GM12878 (cell line): ENCODE measurements around the gene ZNF668. TPM values are rescaled to one million over a fixed set of nuclear protein-coding genes. Genes with fewer than 3 reads are reported as not detected.

ENCODE experiments used
- ATAC-seq: fragments of 200-7000 bp; cut with Tn5 transposase; 3 replicates; pipeline ENCODE4 v1.9.1; 2020; ENCODE audit warnings: mild to moderate bottlenecking, moderate library complexity
- BruUV-seq: library from RNA; stranded (reverse); fragments of 400-500 nt; replicated peaks from 2 replicates; lab custom pipeline; 2021; lab: Mats Ljungman, UMichigan
- CTCF ChIA-PET: fragments of 300-600 bp; sonication (Branson Sonifier 250); formaldehyde crosslinking; extraction: SDS; loops from one replicate; lab custom pipeline; 2021; ENCODE audit warnings: inconsistent platforms; lab: Yijun Ruan, JAX
- POLR2A ChIA-PET: fragments of 350-600 bp; formaldehyde crosslinking; extraction: SDS; loops from one replicate; lab custom pipeline; 2021; ENCODE audit warnings: inconsistent platforms; lab: Charles Lee
- RAD21 ChIA-PET: fragments of 300-600 bp; sonication (Branson Sonifier 250); formaldehyde crosslinking; loops from one replicate; lab custom pipeline; 2023; ENCODE audit warnings: antibody characterized with exemption; ENCODE audit not compliant: unreplicated experiment; lab: Charles Lee
- SMC1A ChIA-PET: fragments of 300-600 bp; sonication (Branson Sonifier 250); formaldehyde crosslinking; loops from one replicate; lab custom pipeline; 2023; ENCODE audit not compliant: unreplicated experiment, uncharacterized antibody; lab: Charles Lee
- DNase-seq: peaks from one replicate; pipeline ENCODE4 v3.0.0-alpha.2; 2011; ENCODE audit warnings: low read depth, low spot score
- FAIRE-seq: peaks from 3 replicates; lab custom pipeline; 2011; peaks lifted over from hg19 to GRCh38; lab: Jason Lieb, UNC
- H2AFZ ChIP-seq: 2 replicates; pipeline ENCODE4 v1.6.0; 2011; ENCODE audit warnings: low read depth, low read length, control low read depth; ENCODE audit not compliant: control insufficient read depth
- H3K27ac ChIP-seq: 2 replicates; pipeline ENCODE4 v1.5.1; 2011; ENCODE audit warnings: control low read depth; ENCODE audit not compliant: control insufficient read depth, insufficient read depth
- H3K27me3 ChIP-seq, 2 experiments: replicated peaks in 1 of 2; 2 replicates each; pipeline versions ENCODE4 v1.6.0 to v1.6.1; 2011; ENCODE audit warnings: low read length in 1 of 2; ENCODE audit not compliant: control insufficient read depth in 2 of 2, insufficient read depth in 2 of 2
- H3K36me3 ChIP-seq, 2 experiments: 2 replicates each; pipeline ENCODE4 v1.5.1; 2011; ENCODE audit warnings: low read length in 1 of 2; ENCODE audit not compliant: control insufficient read depth in 2 of 2, insufficient read depth in 2 of 2
- H3K4me1 ChIP-seq: 2 replicates; pipeline ENCODE4 v1.6.1; 2011; ENCODE audit warnings: mild to moderate bottlenecking, low read length, moderate library complexity, mixed read lengths; ENCODE audit not compliant: control insufficient read depth, insufficient read depth
- H3K4me2 ChIP-seq: 2 replicates; pipeline ENCODE4 v1.6.0; 2011; ENCODE audit warnings: control low read depth; ENCODE audit not compliant: control insufficient read depth, insufficient read depth
- H3K4me3 ChIP-seq: fragments of 200-600 bp; sonication (generic); 2 replicates; pipeline ENCODE4 v1.5.1; 2016
- H3K79me2 ChIP-seq: 2 replicates; pipeline ENCODE4 v1.6.0; 2011; ENCODE audit warnings: low read length; ENCODE audit not compliant: control insufficient read depth, insufficient read depth
- H3K9ac ChIP-seq: 2 replicates; pipeline ENCODE4 v1.8.0; 2011; ENCODE audit warnings: low read length, control low read depth, mixed read lengths; ENCODE audit not compliant: control insufficient read depth, insufficient read depth
- H3K9me3 ChIP-seq: replicated peaks from 3 replicates; pipeline ENCODE4 v1.5.1; 2011; ENCODE audit warnings: mild to moderate bottlenecking, low read length; ENCODE audit not compliant: control insufficient read depth, insufficient read depth
- H4K20me1 ChIP-seq: 2 replicates; pipeline ENCODE4 v1.6.0; 2011; ENCODE audit not compliant: control insufficient read depth, insufficient read depth
- EP300 ChIP-seq, 2 experiments: fragments of 150-350 bp in 1 of 2; IDR thresholded peaks; 2 replicates each; pipeline ENCODE4 v1.6.1; 2011 to 2012; ENCODE audit warnings: low read depth in 2 of 2, low read length in 2 of 2, borderline replicate concordance in 1 of 2, improper control_type of control experiment in 1 of 2, inconsistent platforms in 1 of 2; ENCODE audit not compliant: control insufficient read depth in 1 of 2
- KDM1A ChIP-seq: fragments of 200-600 bp; sonication (generic); IDR thresholded peaks from 2 replicates; pipeline ENCODE4 v1.6.1; 2016; ENCODE audit warnings: borderline replicate concordance
- LARP7 ChIP-seq: fragments of 450-650 bp; IDR thresholded peaks from 2 replicates; pipeline ENCODE4 v1.6.1; 2017; ENCODE audit warnings: mild to moderate bottlenecking
- MEF2A ChIP-seq: IDR thresholded peaks from 2 replicates; pipeline ENCODE4 v1.6.1; 2011; ENCODE audit warnings: low read depth, mild to moderate bottlenecking, low read length, moderate library complexity; ENCODE audit not compliant: insufficient read depth
- MYB ChIP-seq: fragments of 150-350 bp; IDR thresholded peaks from 2 replicates; pipeline ENCODE4 v1.6.1; 2014; ENCODE audit warnings: mild to moderate bottlenecking, low read depth, low read length, borderline replicate concordance
- RBBP5 ChIP-seq: fragments of 200-600 bp; sonication (generic); conservative IDR thresholded peaks from 2 replicates; pipeline ENCODE4 v1.6.1; 2016
- TARDBP ChIP-seq: IDR thresholded peaks from 2 replicates; pipeline ENCODE4 v1.6.1; 2016; ENCODE audit warnings: borderline replicate concordance
- TCF3 ChIP-seq: IDR thresholded peaks from 2 replicates; pipeline ENCODE4 v1.6.1; 2012; ENCODE audit warnings: low read depth, mild to moderate bottlenecking, low read length, borderline replicate concordance; ENCODE audit not compliant: insufficient read depth
- WRNIP1 ChIP-seq: IDR thresholded peaks from 2 replicates; pipeline ENCODE4 v1.6.1; 2011; ENCODE audit warnings: low read depth, low read length, improper control_type of control experiment, borderline replicate concordance
- ZNF274 ChIP-seq: IDR thresholded peaks from one replicate; pipeline ENCODE4 v1.8.0; 2011; ENCODE audit not compliant: insufficient read length, insufficient read depth
- ZNF622 ChIP-seq: fragments of 450-650 bp; IDR thresholded peaks from 2 replicates; pipeline ENCODE4 v1.6.1; 2017; ENCODE audit warnings: mild to moderate bottlenecking, inconsistent platforms
- WGBS: methylation state at CpG from one replicate; pipeline ENCODE4 v1.1.6; 2016; ENCODE audit warnings: low lambda C conversion rate; ENCODE audit not compliant: insufficient replicate concordance, insufficient coverage; ENCODE audit errors: missing lambda C conversion rate; 5-methylcytosine and 5-hydroxymethylcytosine counted together
- in situ Hi-C: fragments of 300-500 bp; cut with MboI; formaldehyde crosslinking; loops from 9 replicates; pipeline ENCODE4 v1.14.3; 2018; ENCODE audit warnings: mixed read lengths
- intact Hi-C: fragments of 100-400 bp; cut with micrococcal nuclease; formaldehyde crosslinking; loops from one replicate; pipeline ENCODE4 v1.14.2; 2022; ENCODE audit not compliant: unreplicated experiment
- polyA plus RNA-seq, 11 experiments: library from polyadenylated mRNA; depleted of rRNA in 4 of 11; unstranded in 6 of 11; stranded (reverse) in 5 of 11; fragments of >200 nt; fragmentation: Nextera tagmentation in 4 of 11; fragmentation: Illumina TruSeq in 1 of 11; extraction: Ambion mirVana in 4 of 11; extraction: Trizol in 1 of 11; gene quantifications; 1 replicate in 1 of 11; 2 replicates in 10 of 11; pipeline versions ENCODE4 v1.2.1 to v1.2.3, GENCODE V29; 2011 to 2016; ENCODE audit warnings: inconsistent platforms in 2 of 11, missing spikeins in 2 of 11, low read depth in 1 of 11
- total RNA-seq, 4 experiments: library from RNA; depleted of rRNA in 3 of 4; stranded (reverse); fragments of >200 nt in 3 of 4; fragmentation: Illumina TruSeq in 1 of 4; extraction: Trizol in 1 of 4; gene quantifications; 2 replicates each; pipeline versions ENCODE4 v1.2.1 to v1.2.3, GENCODE V29; 2013 to 2021
- TF ChIP-seq, protein P1 (sequence below): fragments of 450-650 bp; formaldehyde crosslinking; IDR thresholded peaks from 2 replicates; pipeline ENCODE4 v1.5.0; 2022; ENCODE audit warnings: mild to moderate bottlenecking, missing genetic modification characterization
- TF ChIP-seq, protein P2 (sequence below): fragments of 150-350 bp; IDR thresholded peaks from 2 replicates; pipeline ENCODE4 v1.6.1; 2014; ENCODE audit warnings: mild to moderate bottlenecking, low read depth, low read length
- TF ChIP-seq, protein P3 (sequence below): IDR thresholded peaks from 2 replicates; pipeline ENCODE4 v1.6.1; 2012; ENCODE audit warnings: mild to moderate bottlenecking, low read depth, low read length

The ZNF668 gene
- total and polyA plus RNA-seq, 10 of the 15 experiments (the other 5 are each of a cell fraction or from before 2014, with no cell fraction given): 0.05 to 20.7 (median 10.0) TPM; not detected in 1

DNA sequence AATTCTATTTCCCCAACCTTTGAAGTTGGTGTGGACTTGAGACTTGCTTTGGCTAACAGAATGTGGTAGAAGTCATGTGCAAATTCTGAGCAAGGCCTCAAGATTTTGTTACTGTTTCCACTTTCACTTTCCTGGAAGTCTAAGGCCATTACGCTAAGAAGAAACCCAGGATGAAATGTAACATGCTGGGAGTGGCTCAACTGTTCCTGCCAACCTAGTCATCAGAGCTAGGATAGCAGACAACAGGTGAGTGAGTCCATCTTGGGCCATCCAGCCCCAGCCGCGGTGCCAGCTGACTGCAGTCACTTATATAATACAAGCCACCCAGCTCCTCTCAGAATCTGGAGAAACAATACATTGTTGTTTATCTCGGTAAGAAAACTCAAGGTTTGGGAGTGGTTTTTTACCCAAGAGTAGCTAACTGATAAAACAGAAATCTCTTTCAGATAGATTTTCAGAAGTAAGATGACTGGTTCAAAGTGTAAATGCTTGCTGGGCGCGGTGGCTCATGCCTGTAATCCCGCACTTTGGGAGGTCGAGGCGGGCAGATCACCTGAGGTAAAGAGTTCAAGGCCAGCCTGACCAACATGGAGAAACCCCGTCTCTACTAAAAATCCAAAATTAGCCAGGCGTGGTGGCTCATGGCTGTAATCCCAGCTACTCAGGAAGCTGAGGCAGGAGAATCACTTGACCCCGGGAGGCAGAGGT is 51.3 kb downstream of the ZNF668 start:
- CTCF ChIA-PET: interaction anchor here (0.7 to 1.5 kb wide), 2 partner anchors 9 to 38 kb away, joined by 3 to 7 read pairs; partner anchors contain the start of gene HSD3B7
- Histone ChIP-seq H3K27ac (no peak overlapping the region), H2AFZ (no peak overlapping the region), H3K79me2 (no peaks in the 10 kb centered on the region), H3K4me1 (no peaks in the 10 kb centered on the region), H3K9ac (no peak overlapping the region), H4K20me1 (no peaks in the 10 kb centered on the region), H3K36me3 (no peaks in the 10 kb centered on the region), H3K9me3 (no peaks in the 10 kb centered on the region), H3K27me3 (no peaks in the 10 kb centered on the region), H3K4me3 (no peak overlapping the region), H3K4me2 (no peak overlapping the region)
- intact Hi-C loops (no loop called here), in situ Hi-C loops (no loop called here)
- POLR2A ChIA-PET: interaction anchor here (0.6 kb wide), 1 partner anchor 35 kb away, joined by 3 read pairs; no protein-coding TSS in a partner anchor
- DNase-seq: no peak
- no peak for ATAC-seq
- no TSS peak for BruUV-seq
- SMC1A ChIA-PET: interaction anchor here (0.6 kb wide), 1 partner anchor 24 kb away, joined by 3 read pairs; no protein-coding TSS in a partner anchor
- no peak for FAIRE-seq
- RAD21 ChIA-PET: interaction anchor here (1.2 to 1.5 kb wide), 2 partner anchors 26 to 70 kb away, joined by 3 to 4 read pairs; no protein-coding TSS in a partner anchor
- 80% methylated on average over 12 of the region's 12 CpGs for WGBS
- no peak for TF ChIP-seq MYB
- TF ChIP-seq LARP7: no peak
- TF ChIP-seq MEF2A: no peak
- no peak for TF ChIP-seq EP300 (IDR thresholded peaks at IDR 0.05; ENCODE audit: borderline replicate concordance in 1 of 2, control insufficient read depth in 1 of 2, low read depth in 2 of 2, low read length in 2 of 2)
- TF ChIP-seq RBBP5: no peak
- TF ChIP-seq, protein P1, sequence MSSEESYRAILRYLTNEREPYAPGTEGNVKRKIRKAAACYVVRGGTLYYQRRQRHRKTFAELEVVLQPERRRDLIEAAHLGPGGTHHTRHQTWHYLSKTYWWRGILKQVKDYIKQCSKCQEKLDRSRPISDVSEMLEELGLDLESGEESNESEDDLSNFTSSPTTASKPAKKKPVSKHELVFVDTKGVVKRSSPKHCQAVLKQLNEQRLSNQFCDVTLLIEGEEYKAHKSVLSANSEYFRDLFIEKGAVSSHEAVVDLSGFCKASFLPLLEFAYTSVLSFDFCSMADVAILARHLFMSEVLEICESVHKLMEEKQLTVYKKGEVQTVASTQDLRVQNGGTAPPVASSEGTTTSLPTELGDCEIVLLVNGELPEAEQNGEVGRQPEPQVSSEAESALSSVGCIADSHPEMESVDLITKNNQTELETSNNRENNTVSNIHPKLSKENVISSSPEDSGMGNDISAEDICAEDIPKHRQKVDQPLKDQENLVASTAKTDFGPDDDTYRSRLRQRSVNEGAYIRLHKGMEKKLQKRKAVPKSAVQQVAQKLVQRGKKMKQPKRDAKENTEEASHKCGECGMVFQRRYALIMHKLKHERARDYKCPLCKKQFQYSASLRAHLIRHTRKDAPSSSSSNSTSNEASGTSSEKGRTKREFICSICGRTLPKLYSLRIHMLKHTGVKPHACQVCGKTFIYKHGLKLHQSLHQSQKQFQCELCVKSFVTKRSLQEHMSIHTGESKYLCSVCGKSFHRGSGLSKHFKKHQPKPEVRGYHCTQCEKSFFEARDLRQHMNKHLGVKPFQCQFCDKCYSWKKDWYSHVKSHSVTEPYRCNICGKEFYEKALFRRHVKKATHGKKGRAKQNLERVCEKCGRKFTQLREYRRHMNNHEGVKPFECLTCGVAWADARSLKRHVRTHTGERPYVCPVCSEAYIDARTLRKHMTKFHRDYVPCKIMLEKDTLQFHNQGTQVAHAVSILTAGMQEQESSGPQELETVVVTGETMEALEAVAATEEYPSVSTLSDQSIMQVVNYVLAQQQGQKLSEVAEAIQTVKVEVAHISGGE (CRISPR knock-in tag): no peak
- TF ChIP-seq TARDBP: no peak
- no peak for TF ChIP-seq KDM1A
- TF ChIP-seq, protein P2, sequence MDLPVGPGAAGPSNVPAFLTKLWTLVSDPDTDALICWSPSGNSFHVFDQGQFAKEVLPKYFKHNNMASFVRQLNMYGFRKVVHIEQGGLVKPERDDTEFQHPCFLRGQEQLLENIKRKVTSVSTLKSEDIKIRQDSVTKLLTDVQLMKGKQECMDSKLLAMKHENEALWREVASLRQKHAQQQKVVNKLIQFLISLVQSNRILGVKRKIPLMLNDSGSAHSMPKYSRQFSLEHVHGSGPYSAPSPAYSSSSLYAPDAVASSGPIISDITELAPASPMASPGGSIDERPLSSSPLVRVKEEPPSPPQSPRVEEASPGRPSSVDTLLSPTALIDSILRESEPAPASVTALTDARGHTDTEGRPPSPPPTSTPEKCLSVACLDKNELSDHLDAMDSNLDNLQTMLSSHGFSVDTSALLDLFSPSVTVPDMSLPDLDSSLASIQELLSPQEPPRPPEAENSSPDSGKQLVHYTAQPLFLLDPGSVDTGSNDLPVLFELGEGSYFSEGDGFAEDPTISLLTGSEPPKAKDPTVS: no peak
- no peak for TF ChIP-seq TCF3
- TF ChIP-seq, protein P3, sequence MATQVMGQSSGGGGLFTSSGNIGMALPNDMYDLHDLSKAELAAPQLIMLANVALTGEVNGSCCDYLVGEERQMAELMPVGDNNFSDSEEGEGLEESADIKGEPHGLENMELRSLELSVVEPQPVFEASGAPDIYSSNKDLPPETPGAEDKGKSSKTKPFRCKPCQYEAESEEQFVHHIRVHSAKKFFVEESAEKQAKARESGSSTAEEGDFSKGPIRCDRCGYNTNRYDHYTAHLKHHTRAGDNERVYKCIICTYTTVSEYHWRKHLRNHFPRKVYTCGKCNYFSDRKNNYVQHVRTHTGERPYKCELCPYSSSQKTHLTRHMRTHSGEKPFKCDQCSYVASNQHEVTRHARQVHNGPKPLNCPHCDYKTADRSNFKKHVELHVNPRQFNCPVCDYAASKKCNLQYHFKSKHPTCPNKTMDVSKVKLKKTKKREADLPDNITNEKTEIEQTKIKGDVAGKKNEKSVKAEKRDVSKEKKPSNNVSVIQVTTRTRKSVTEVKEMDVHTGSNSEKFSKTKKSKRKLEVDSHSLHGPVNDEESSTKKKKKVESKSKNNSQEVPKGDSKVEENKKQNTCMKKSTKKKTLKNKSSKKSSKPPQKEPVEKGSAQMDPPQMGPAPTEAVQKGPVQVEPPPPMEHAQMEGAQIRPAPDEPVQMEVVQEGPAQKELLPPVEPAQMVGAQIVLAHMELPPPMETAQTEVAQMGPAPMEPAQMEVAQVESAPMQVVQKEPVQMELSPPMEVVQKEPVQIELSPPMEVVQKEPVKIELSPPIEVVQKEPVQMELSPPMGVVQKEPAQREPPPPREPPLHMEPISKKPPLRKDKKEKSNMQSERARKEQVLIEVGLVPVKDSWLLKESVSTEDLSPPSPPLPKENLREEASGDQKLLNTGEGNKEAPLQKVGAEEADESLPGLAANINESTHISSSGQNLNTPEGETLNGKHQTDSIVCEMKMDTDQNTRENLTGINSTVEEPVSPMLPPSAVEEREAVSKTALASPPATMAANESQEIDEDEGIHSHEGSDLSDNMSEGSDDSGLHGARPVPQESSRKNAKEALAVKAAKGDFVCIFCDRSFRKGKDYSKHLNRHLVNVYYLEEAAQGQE: no peak
- no peak for TF ChIP-seq WRNIP1
- no peak for TF ChIP-seq ZNF622
- TF ChIP-seq ZNF274: no peak
